ENCODE results near the gene RAET1G. TPM values are rescaled to one million over a fixed set of nuclear protein-coding genes. Genes with fewer than 3 reads are reported as not detected.

Gene RAET1G
- 2.6 and 4.5 TPM in 2 replicates for total RNA-seq

DNA sequence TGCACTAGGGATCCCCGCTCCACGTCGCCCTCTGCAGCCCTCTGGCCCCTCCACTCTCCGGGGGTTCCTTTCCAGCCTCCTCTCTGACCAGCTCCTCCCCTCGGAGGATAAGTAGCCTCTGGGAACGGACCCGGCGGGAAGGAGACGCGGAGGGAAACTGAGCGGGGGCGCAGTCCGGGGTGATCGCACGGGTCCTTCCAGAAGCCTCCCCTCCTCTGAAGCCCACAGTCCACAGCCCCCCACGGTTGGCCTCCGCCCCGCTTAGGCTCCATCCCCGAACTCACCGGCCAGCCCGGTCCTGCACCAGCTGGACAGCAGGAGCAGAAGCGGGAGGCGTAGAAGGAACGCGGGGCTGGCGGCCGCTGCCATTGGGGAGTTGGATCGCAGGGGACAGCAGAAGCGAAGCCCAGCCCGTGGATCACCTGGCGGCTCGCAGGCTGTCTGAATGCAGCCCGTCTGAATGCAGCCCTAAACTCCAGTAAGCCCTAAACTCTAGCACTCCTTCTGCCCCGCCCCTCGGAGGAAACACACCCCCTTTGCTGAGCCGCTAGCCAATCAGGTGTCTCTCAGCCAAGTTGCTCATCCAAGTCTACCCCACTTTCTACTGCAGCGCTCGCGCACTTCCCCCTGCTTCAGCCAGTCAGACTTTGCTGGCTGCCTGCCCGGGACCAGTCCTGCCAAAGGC is at the start of gene RAET1G:
Gene RAET1G (minus strand): TSS at position 480 of the 685 bp plus-strand sequence. CDS start 111 bp downstream, at position 369.

DNA sequence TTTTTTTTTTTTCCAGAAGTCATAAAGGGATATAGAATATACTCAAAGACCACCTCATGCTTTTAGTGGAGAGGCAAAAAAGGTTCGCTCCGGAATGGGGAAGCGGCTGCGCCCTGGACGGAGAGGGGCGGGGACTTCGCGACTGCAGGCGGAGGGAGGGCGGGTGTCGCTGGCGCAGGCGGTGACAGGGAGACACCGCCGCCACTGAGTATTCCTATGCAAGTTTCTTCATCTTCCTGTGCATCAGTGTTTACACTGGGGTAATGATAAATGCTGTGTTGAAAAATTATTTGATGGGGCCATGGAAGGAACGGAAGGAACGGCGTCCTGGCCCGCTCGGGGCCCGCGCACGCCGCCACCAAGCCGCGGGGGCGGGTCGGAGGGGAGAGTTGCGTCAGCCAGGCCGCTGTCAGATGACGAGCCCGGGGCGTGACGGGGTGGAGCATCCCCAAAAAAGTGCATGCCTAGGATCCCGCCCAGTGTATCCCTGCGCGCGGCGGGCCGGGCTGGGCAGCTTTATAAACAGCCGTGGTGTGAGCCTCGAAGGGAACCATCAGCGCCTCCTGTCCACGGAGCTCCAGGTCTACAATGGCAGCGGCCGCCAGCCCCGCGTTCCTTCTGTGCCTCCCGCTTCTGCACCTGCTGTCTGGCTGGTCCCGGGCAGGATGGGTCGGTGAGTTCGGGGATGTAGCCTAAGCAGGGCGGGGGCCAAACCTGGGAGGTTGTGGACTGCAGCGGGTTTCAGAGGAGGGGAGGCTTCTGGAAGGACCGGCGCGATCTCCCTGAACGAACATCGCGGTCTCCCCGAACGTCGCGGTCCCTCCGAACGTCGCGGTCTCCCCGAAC is 40.8 kb upstream of the RAET1G start, which contains the start of gene ULBP1:
Gene ULBP1 (plus strand): TSS at position 482 of the 846 bp plus-strand sequence. CDS start 107 bp downstream, at position 589.

DNA sequence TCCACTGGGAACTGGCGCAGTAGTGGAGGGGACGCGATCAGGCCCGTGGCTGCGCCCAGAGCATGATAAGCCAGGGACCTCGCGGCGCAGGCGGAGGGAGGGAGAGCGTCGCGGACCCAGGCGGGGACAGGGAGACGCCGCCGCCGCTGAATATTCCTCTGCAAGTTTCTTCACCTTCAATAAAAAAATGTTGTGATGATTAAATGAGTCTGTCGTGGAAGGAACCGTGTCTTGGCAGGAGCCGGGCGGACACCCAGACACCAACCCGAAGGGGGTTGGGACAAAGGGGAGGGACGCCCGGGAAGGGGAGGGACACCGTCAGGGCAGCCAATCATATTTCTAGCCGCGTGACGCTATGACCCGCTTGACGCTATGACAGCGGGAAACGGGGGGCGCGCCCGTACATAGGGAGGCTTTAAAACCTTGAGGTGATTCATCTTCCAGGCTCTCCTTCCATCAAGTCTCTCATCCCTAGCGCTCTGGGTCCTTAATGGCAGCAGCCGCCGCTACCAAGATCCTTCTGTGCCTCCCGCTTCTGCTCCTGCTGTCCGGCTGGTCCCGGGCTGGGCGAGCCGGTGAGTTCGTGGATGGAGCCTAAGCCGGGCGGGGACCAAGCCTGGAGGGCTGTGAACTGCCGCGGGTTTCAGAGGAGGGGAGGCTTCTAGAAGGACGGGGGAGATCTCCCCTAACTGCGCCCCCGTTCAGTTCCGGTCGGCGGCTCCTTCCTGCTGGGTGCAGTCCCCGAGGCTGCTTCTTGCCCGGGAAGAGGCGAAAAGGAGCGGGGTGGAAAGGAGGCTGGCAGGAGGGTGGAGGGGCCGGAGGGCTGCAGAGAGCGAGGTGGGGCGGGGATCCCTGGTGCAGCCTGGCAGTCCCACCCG is 18.9 kb upstream of the RAET1G start, which contains the start of gene ULBP2:
Gene ULBP2 (plus strand): TSS at position 432 of the 878 bp plus-strand sequence. CDS start 59 bp downstream, at position 491.

GRCh38 chr6:149897855-149898744 is 24.8 kb downstream of the RAET1G start, which contains the start of gene RAET1E:
Gene RAET1E, minus strand, starts transcription at chr6:149898113. Its CDS starts 7,212 bp downstream, at chr6:149890901.

Other genes starting within 250 kb of the RAET1G start
- gene LATS1, start 205.0 kb downstream of the RAET1G start, total RNA-seq, result 6.5 and 9.2 TPM in 2 replicates
- gene NUP43, start 176.6 kb downstream of the RAET1G start, total RNA-seq, result 16.0 and 16.3 TPM in 2 replicates
- 104 and 124 TPM in 2 replicates for gene PCMT1, start 173.4 kb downstream of the RAET1G start, total RNA-seq
- gene LRP11, start 58.8 kb downstream of the RAET1G start, total RNA-seq, result 45.6 and 78.8 TPM in 2 replicates
- 0.56 and 1.8 TPM in 2 replicates for gene RAET1E, start 25.0 kb downstream of the RAET1G start, total RNA-seq
- gene ULBP2, start 18.9 kb upstream of the RAET1G start, total RNA-seq, result 7.0 and 10.6 TPM in 2 replicates
- under 0.01 and 0.06 TPM in 2 replicates for gene ULBP1, start 40.8 kb upstream of the RAET1G start, total RNA-seq
- gene RAET1L, start 102.4 kb upstream of the RAET1G start, total RNA-seq, result not detected in 2 replicates
- 15.8 and 22.6 TPM in 2 replicates for gene ULBP3, start 146.0 kb upstream of the RAET1G start, total RNA-seq
- 11.3 and 22.9 TPM in 2 replicates for gene PPP1R14C, start 219.9 kb upstream of the RAET1G start, total RNA-seq

Measured in aortic smooth muscle cell (primary cell).